H1 (cell line): Measurements from ENCODE around the gene TIMM10. TPM values are rescaled to one million over a fixed set of nuclear protein-coding genes. Genes with fewer than 3 reads are reported as not detected.

Experiments
- CTCF ChIA-PET: fragments of 300-600 bp; sonication (Branson Sonifier 250); formaldehyde crosslinking; loops from one replicate; lab custom pipeline; 2021; ENCODE audit not compliant: partially characterized antibody; lab: Charles Lee
- POLR2A ChIA-PET: fragments of 300-600 bp; sonication (Branson Sonifier 250); formaldehyde crosslinking; loops from one replicate; lab custom pipeline; 2021; ENCODE audit warnings: inconsistent platforms; ENCODE audit not compliant: partially characterized antibody; lab: Charles Lee
- DNase-seq, 2 experiments: peaks; one replicate each; pipeline versions ENCODE4 v3.0.0 to v3.0.0-alpha.2; 2010 to 2022; ENCODE audit warnings: low spot score in 2 of 2, low read depth in 1 of 2, mixed read lengths in 1 of 2
- FAIRE-seq: peaks from 2 replicates; lab custom pipeline; 2011; peaks lifted over from hg19 to GRCh38; lab: Jason Lieb, UNC
- H2AFZ ChIP-seq: 2 replicates; pipeline ENCODE4 v1.8.1; 2012; ENCODE audit warnings: low read length, inconsistent platforms
- H2AK5ac ChIP-seq: 2 replicates; pipeline ENCODE4 v1.6.1; 2013; ENCODE audit warnings: low read depth, low read length
- H2BK120ac ChIP-seq: replicated peaks from 2 replicates; pipeline ENCODE3; 2013; ENCODE audit warnings: low read depth, low read length, inconsistent platforms
- H2BK12ac ChIP-seq: 2 replicates; pipeline ENCODE4 v1.6.1; 2013; ENCODE audit warnings: low read depth, low read length
- H2BK15ac ChIP-seq: 2 replicates; pipeline ENCODE4 v1.6.1; 2013; ENCODE audit warnings: low read length
- H2BK20ac ChIP-seq: 2 replicates; pipeline ENCODE4 v1.6.1; 2013; ENCODE audit warnings: low read length
- H2BK5ac ChIP-seq: 2 replicates; pipeline ENCODE4 v1.6.1; 2013; ENCODE audit warnings: low read depth, low read length
- H3K14ac ChIP-seq: 2 replicates; pipeline ENCODE4 v1.6.1; 2013; ENCODE audit warnings: inconsistent platforms; ENCODE audit not compliant: insufficient read length
- H3K18ac ChIP-seq: 2 replicates; pipeline ENCODE4 v1.6.1; 2013; ENCODE audit warnings: low read length; ENCODE audit errors: extremely low read depth
- H3K23ac ChIP-seq: 2 replicates; pipeline ENCODE4 v1.6.1; 2013; ENCODE audit warnings: inconsistent platforms; ENCODE audit not compliant: insufficient read length
- H3K23me2 ChIP-seq: 2 replicates; pipeline ENCODE4 v1.6.1; 2013; ENCODE audit warnings: low read depth, low read length
- H3K27ac ChIP-seq: 2 replicates; pipeline ENCODE4 v1.6.1; 2011; ENCODE audit warnings: low read depth, low read length, inconsistent platforms
- H3K27me3 ChIP-seq, 4 experiments: replicated peaks in 1 of 4; 1 replicate in 1 of 4; 2 replicates in 3 of 4; pipeline versions ENCODE4 v1.6.1 to v1.8.1; 2011 to 2013; ENCODE audit warnings: low read length in 3 of 4, mild to moderate bottlenecking in 3 of 4, inconsistent platforms in 2 of 4, mixed read lengths in 2 of 4, moderate library complexity in 1 of 4; ENCODE audit not compliant: control insufficient read depth in 3 of 4, insufficient read depth in 3 of 4; ENCODE audit errors: extremely low read depth in 1 of 4
- H3K36me3 ChIP-seq, 4 experiments: 2 replicates each; pipeline versions ENCODE4 v1.6.1 to v1.8.1; 2011 to 2013; ENCODE audit warnings: mild to moderate bottlenecking in 4 of 4, low read length in 3 of 4, moderate library complexity in 2 of 4, control low read depth in 1 of 4, inconsistent platforms in 1 of 4; ENCODE audit not compliant: insufficient read depth in 4 of 4, control insufficient read depth in 2 of 4
- H3K4ac ChIP-seq: replicated peaks from 2 replicates; pipeline ENCODE3; 2013; ENCODE audit warnings: low read length, low read depth, mixed read lengths, inconsistent platforms; ENCODE audit not compliant: insufficient read length
- H3K4me1 ChIP-seq, 4 experiments: replicated peaks in 1 of 4; 1 replicate in 1 of 4; 2 replicates in 3 of 4; pipeline versions ENCODE4 v1.6.1 to v1.8.1; 2011 to 2013; ENCODE audit warnings: low read length in 3 of 4, inconsistent platforms in 2 of 4, mixed read lengths in 1 of 4; ENCODE audit not compliant: insufficient read depth in 4 of 4, control insufficient read depth in 3 of 4
- H3K4me2 ChIP-seq, 2 experiments: 2 replicates each; pipeline versions ENCODE4 v1.6.1 to v1.8.1; 2011 to 2013; ENCODE audit warnings: low read depth in 2 of 2, low read length in 2 of 2, control low read depth in 1 of 2, inconsistent platforms in 1 of 2, mild to moderate bottlenecking in 1 of 2; ENCODE audit not compliant: insufficient read depth in 1 of 2
- H3K4me3 ChIP-seq, 4 experiments: fragments of 200-600, 300-600 bp in 1 of 4; sonication (generic), shearing (Covaris generic), sonication (Bioruptor Twin) in 1 of 4; 2 replicates each; pipeline versions ENCODE4 v1.5.1 to v1.8.1; 2011 to 2016; ENCODE audit warnings: low read length in 4 of 4, low read depth in 3 of 4, control low read depth in 2 of 4, inconsistent platforms in 2 of 4, mild to moderate bottlenecking in 2 of 4, mixed read lengths in 1 of 4, moderate library complexity in 1 of 4; ENCODE audit not compliant: insufficient read depth in 2 of 4; ENCODE audit errors: extremely low read depth in 1 of 4
- H3K56ac ChIP-seq: replicated peaks from 2 replicates; pipeline ENCODE3; 2013; ENCODE audit warnings: low read depth, mild to moderate bottlenecking, mixed read lengths, low read length, inconsistent platforms; ENCODE audit not compliant: insufficient read length
- H3K79me1 ChIP-seq: 2 replicates; pipeline ENCODE4 v1.6.1; 2013; ENCODE audit warnings: low read depth, low read length, control low read depth
- H3K79me2 ChIP-seq, 2 experiments: 2 replicates each; pipeline versions ENCODE4 v1.6.1 to v1.8.1; 2012 to 2013; ENCODE audit warnings: low read length in 2 of 2, mild to moderate bottlenecking in 2 of 2, inconsistent platforms in 1 of 2; ENCODE audit not compliant: insufficient read depth in 2 of 2, control insufficient read depth in 1 of 2
- H3K9ac ChIP-seq, 4 experiments: replicated peaks in 1 of 4; 1 replicate in 1 of 4; 2 replicates in 3 of 4; pipeline versions ENCODE4 v1.6.1 to v1.8.1; 2011 to 2013; ENCODE audit warnings: low read depth in 3 of 4, low read length in 3 of 4, control low read depth in 2 of 4, mild to moderate bottlenecking in 2 of 4, moderate library complexity in 2 of 4, inconsistent platforms in 1 of 4; ENCODE audit errors: extremely low read depth in 1 of 4
- H3K9me3 ChIP-seq, 2 experiments: 2 replicates each; pipeline versions ENCODE4 v1.6.1 to v1.8.1; 2012 to 2013; ENCODE audit warnings: mild to moderate bottlenecking in 2 of 2, moderate library complexity in 2 of 2, control low read depth in 1 of 2, inconsistent platforms in 1 of 2, low read depth in 1 of 2, low read length in 1 of 2, mixed read lengths in 1 of 2; ENCODE audit not compliant: insufficient read depth in 2 of 2
- H4K20me1 ChIP-seq, 2 experiments: replicated peaks in 1 of 2; 2 replicates each; pipeline versions ENCODE3 to v1.8.1; 2011 to 2013; ENCODE audit warnings: inconsistent platforms in 2 of 2, low read length in 2 of 2, mild to moderate bottlenecking in 1 of 2; ENCODE audit not compliant: insufficient read depth in 2 of 2, control insufficient read depth in 1 of 2
- H4K5ac ChIP-seq: 2 replicates; pipeline ENCODE4 v1.6.1; 2013; ENCODE audit warnings: low read length, low read depth, mixed read lengths, inconsistent platforms; ENCODE audit not compliant: insufficient read length
- H4K8ac ChIP-seq: 2 replicates; pipeline ENCODE4 v1.8.0; 2013; ENCODE audit warnings: mild to moderate bottlenecking, moderate library complexity, low read length, inconsistent platforms; ENCODE audit not compliant: insufficient read depth; ENCODE audit errors: extremely low read depth
- H4K91ac ChIP-seq: replicated peaks from 2 replicates; pipeline ENCODE3; 2013; ENCODE audit warnings: low read length, mixed read lengths, inconsistent platforms; ENCODE audit not compliant: insufficient read length
- CTCF ChIP-seq, 3 experiments: IDR thresholded peaks; 1 replicate in 2 of 3; 2 replicates in 1 of 3; pipeline versions ENCODE4 v1.5.1 to v1.6.1; 2011; ENCODE audit warnings: low read length in 3 of 3, mild to moderate bottlenecking in 3 of 3, inconsistent platforms in 2 of 3, low read depth in 1 of 3, moderate library complexity in 1 of 3; ENCODE audit not compliant: insufficient read depth in 1 of 3; ENCODE audit errors: control extremely low read depth in 1 of 3
- JUN ChIP-seq: IDR thresholded peaks from 2 replicates; pipeline ENCODE4 v1.6.1; 2011; ENCODE audit warnings: low read depth, mild to moderate bottlenecking, improper control_type of control experiment, low read length
- KDM1A ChIP-seq: fragments of 200-600, 300-600 bp; sonication (generic); IDR thresholded peaks from 2 replicates; pipeline ENCODE4 v1.7.1; 2016; ENCODE audit warnings: mild to moderate bottlenecking, low read length, borderline replicate concordance
- MAX ChIP-seq: IDR thresholded peaks from 2 replicates; pipeline ENCODE4 v1.6.1; 2012; ENCODE audit warnings: inconsistent platforms
- POU5F1 ChIP-seq: IDR thresholded peaks from 2 replicates; pipeline ENCODE4 v1.6.1; 2011; ENCODE audit warnings: low read depth, mild to moderate bottlenecking, low read length, moderate library complexity
- RAD21 ChIP-seq, 2 experiments: IDR thresholded peaks in 1 of 2; conservative IDR thresholded peaks in 1 of 2; 2 replicates each; pipeline ENCODE4 v1.6.1; 2011; ENCODE audit warnings: low read depth in 2 of 2, low read length in 2 of 2, improper control_type of control experiment in 1 of 2, inconsistent platforms in 1 of 2, mild to moderate bottlenecking in 1 of 2, moderate library complexity in 1 of 2
- RBBP5 ChIP-seq: IDR thresholded peaks from 2 replicates; pipeline ENCODE4 v1.7.1; 2012; ENCODE audit warnings: low read depth, mild to moderate bottlenecking, inconsistent platforms, low read length, moderate library complexity, borderline replicate concordance
- RFX5 ChIP-seq: IDR thresholded peaks from 2 replicates; pipeline ENCODE4 v1.6.1; 2011; ENCODE audit warnings: low read depth, low read length, improper control_type of control experiment, borderline replicate concordance
- SAP30 ChIP-seq: fragments of 300-600 bp; sonication (generic); IDR thresholded peaks from 2 replicates; pipeline ENCODE4 v1.7.1; 2012; ENCODE audit warnings: low read length, moderate library complexity, mild to moderate bottlenecking, inconsistent platforms; ENCODE audit not compliant: insufficient read depth, insufficient replicate concordance
- YY1 ChIP-seq: IDR thresholded peaks from 2 replicates; pipeline ENCODE4 v1.6.1; 2011; ENCODE audit warnings: low read depth, mild to moderate bottlenecking, low read length
- WGBS, 2 experiments: shearing (Covaris generic) in 1 of 2; methylation state at CpG; one replicate each; pipeline versions ENCODE4 v1.1.6 to v1.1.7; 2013 to 2015; ENCODE audit warnings: low lambda C conversion rate in 2 of 2, mixed read lengths in 2 of 2, inconsistent platforms in 1 of 2, low coverage in 1 of 2, missing lambda C conversion rate in 1 of 2; ENCODE audit not compliant: insufficient replicate concordance in 2 of 2, insufficient coverage in 1 of 2, insufficient read length in 1 of 2; ENCODE audit errors: extremely low coverage in 1 of 2, missing lambda C conversion rate in 1 of 2; 5-methylcytosine and 5-hydroxymethylcytosine counted together
- polyA plus RNA-seq, 7 experiments: library from polyadenylated mRNA; depleted of rRNA in 3 of 7; stranded (reverse) in 5 of 7; unstranded in 2 of 7; fragments of >200 nt in 5 of 7; fragments of 200-250 nt in 2 of 7; gene quantifications; 1 replicate in 5 of 7; 2 replicates in 1 of 7; 4 replicates in 1 of 7; pipeline versions ENCODE4 v1.2.1 to v1.2.3, GENCODE V29; 2011 to 2013; ENCODE audit warnings: missing spikeins in 2 of 7, mixed read lengths in 2 of 7
- total RNA-seq: library from RNA; stranded (reverse); fragmentation: NEBNext Ultra II Directional; extraction: Animal tissue kit (Norgen Biotek cat#: 25700); gene quantifications from 2 replicates; pipeline ENCODE4 v1.2.1, GENCODE V29; 2021

The TIMM10 gene
- total and polyA plus RNA-seq, 2 of the 8 experiments (the other 6 are each of a cell fraction or from before 2014, with no cell fraction given) = 117 to 227 TPM

- Histone ChIP-seq H2AFZ (no peak overlapping the region), H4K5ac (no peak overlapping the region), H4K91ac (no peak overlapping the region), H2BK120ac (no peak overlapping the region), H3K4me2 (no peak overlapping the region), H3K23ac (no peak overlapping the region), H4K20me1 (peaks cover 0 to 2% of the 10 kb centered on the region in 2 experiments), H3K79me1 (peaks cover 2% of the 10 kb centered on the region; the same call in 1 of the 2 replicates), H3K23me2 (peaks cover 2% of the 10 kb centered on the region; the same call in 1 of the 2 replicates), H4K8ac (no peak overlapping the region), H3K27me3 (no peaks in the 10 kb centered on the region), H3K36me3 (no peaks in the 10 kb centered on the region; a peak in 1 of 8 replicates), H3K18ac (no peak overlapping the region), H3K4me3 (no peak overlapping the region), H3K27ac (no peak overlapping the region), H2BK12ac (no peak overlapping the region), H3K4ac (no peak overlapping the region), H3K9ac (no peak overlapping the region), H3K4me1 (peaks cover 7 to 18% (median 14%) of the 10 kb centered on the region in 4 experiments), H3K9me3 (no peaks in the 10 kb centered on the region), H2BK20ac (no peak overlapping the region), H3K79me2 (peaks cover 0 to 9% of the 10 kb centered on the region in 2 experiments; a peak in 2 of 4 replicates), H3K14ac (no peak overlapping the region), H2BK5ac (no peak overlapping the region), H2BK15ac (0 out of 2 replicates have a peak overlapping the region, but pooled peaks have one; percentile 53), H2AK5ac (no peak overlapping the region), H3K56ac (no peak overlapping the region)
- no peak for DNase-seq
- CTCF ChIA-PET = interaction anchor here (0.7 to 33.7 kb wide), 14 partner anchors 9 to 273 kb away, joined by 3 to 1146 read pairs (median 5); partner anchors contain the start of genes PRG3, RTN4RL2, SLC43A1 and SMTNL1
- 96% methylated on average over 4 of the region's 4 CpGs; no CpG with 5 or more reads in 1 of the 2 experiments for WGBS, 2 experiments
- POLR2A ChIA-PET = interaction anchor here (0.6 to 4.3 kb wide), 10 partner anchors 8 to 139 kb away, joined by 3 to 66 read pairs (median 4); partner anchors contain the start of genes SLC43A1, TIMM10 and UBE2L6
- no peak for FAIRE-seq
- TF ChIP-seq POU5F1 (no peak), RFX5 (no peak), CTCF (IDR thresholded peaks at IDR 0.05; ENCODE audit: control extremely low read depth in 1 of 3, insufficient read depth in 1 of 3, low read depth in 1 of 3, low read length in 3 of 3) (no peak), RBBP5 (no peak), KDM1A (no peak), RAD21 (IDR thresholded peaks at IDR 0.05 in 1 of 2, conservative IDR thresholded peaks at IDR 0.05 in 1 of 2; ENCODE audit: low read depth in 2 of 2, low read length in 2 of 2) (no peak), MAX (no peak), SAP30 (no peak), YY1 (no peak), JUN (no peak)
Measured at GRCh38 chr11:57501953-57502352, 28.6 kb downstream of the TIMM10 start.
